Measurements from ENCODE around the gene ENTPD2. TPM values are rescaled to one million over a fixed set of nuclear protein-coding genes. Genes with fewer than 3 reads are reported as not detected.

Gene ENTPD2
- total RNA-seq, 1 experiment from 2014 or later, result 4.0 TPM

DNA sequence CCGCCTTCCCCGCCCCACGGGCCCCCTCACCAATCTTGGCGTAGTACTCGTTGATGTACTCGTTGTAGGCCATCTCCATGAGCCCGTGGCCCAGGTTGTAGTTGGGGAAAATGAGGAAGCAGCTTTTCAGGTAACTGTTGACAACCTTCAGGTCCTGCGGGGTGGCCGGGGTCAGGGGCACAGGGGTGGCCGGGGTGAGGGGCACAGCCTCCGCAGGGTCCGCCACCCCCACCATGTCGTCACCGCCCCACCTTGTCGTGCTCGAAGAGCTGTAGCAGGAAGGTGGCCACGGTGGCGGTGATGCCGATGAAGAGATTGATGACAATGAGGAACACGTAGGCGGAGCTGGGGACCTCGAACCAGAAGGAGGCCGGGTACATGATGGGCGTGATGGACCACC is 42.7 kb downstream of the ENTPD2 start:
- Histone ChIP-seq H3K23me2 (ENCODE audit: insufficient read length, low read depth, low read length, poor library complexity, severe bottlenecking) (no peaks in the 10 kb centered on the region), H2AK5ac (ENCODE audit: insufficient read length, low read length) (no peak overlapping the region), H4K5ac (ENCODE audit: insufficient read length, low read depth, low read length) (no peak overlapping the region), H4K91ac (ENCODE audit: insufficient read length, low read depth, low read length) (no peak overlapping the region), H3K27ac (ENCODE audit: insufficient read length, low read depth, low read length) (no peak overlapping the region), H3K56ac (ENCODE audit: insufficient read length, low read depth, low read length) (no peak overlapping the region), H3K4me2 (ENCODE audit: insufficient read depth, insufficient read length, low read length) (no peak overlapping the region), H3K4ac (ENCODE audit: low read depth, low read length) (no peak overlapping the region), H3K18ac (ENCODE audit: insufficient read length, low read depth, low read length) (no peak overlapping the region), H4K8ac (replicated peaks; ENCODE audit: insufficient read length, low read depth, low read length) (no peak overlapping the region), H3K23ac (ENCODE audit: insufficient read length, low read depth, low read length) (no peak overlapping the region), H3K9me3 (ENCODE audit: control insufficient read depth, low read depth, low read length) (no peaks in the 10 kb centered on the region), H4K20me1 (ENCODE audit: control insufficient read depth, insufficient read depth, insufficient read length) (peaks cover 2% of the 10 kb centered on the region), H3K79me2 (ENCODE audit: insufficient read depth, low read length) (no peaks in the 10 kb centered on the region), H3K9ac (ENCODE audit: extremely low read depth, insufficient read length, low read length) (no peak overlapping the region), H2BK12ac (ENCODE audit: insufficient read length, low read depth, low read length) (no peak overlapping the region), H2BK5ac (ENCODE audit: insufficient read length, low read length) (no peak overlapping the region), H3K4me1 (ENCODE audit: insufficient read depth, low read length) (no peaks in the 10 kb centered on the region), H2BK120ac (ENCODE audit: low read depth, low read length, poor library complexity, severe bottlenecking) (no peak overlapping the region), H2BK15ac (ENCODE audit: low read depth, low read length) (no peak overlapping the region), H2BK20ac (ENCODE audit: low read depth, low read length, poor library complexity, severe bottlenecking) (no peak overlapping the region), H3K14ac (ENCODE audit: insufficient read depth, low read length) (no peak overlapping the region), H2AFZ (ENCODE audit: low read length) (no peak overlapping the region), H3K27me3 (ENCODE audit: insufficient read depth, low read length) (no peaks in the 10 kb centered on the region), H3K79me1 (ENCODE audit: insufficient read depth, low read depth, low read length, poor library complexity, severe bottlenecking) (no peaks in the 10 kb centered on the region), H3T11ph (ENCODE audit: low read length) (no peak overlapping the region)
- no CpG with 5 or more reads among the region's 24 CpGs for WGBS (ENCODE audit: extremely low coverage, insufficient read length, low lambda C conversion rate)
- Mint-ChIP-seq H3K9me3 (peaks cover 1 to 2% of the 10 kb centered on the region in 2 experiments; a peak in 1 of 5 replicates), H3K4me1 (no peaks in the 10 kb centered on the region), H3K4me3 (no peak overlapping the region), H3K27me3 (ENCODE audit: low read depth) (no peaks in the 10 kb centered on the region; the same call in 1 of the 2 replicates), H3K27ac (no peak overlapping the region), H3K36me3 (ENCODE audit: insufficient read depth in 1 of 3, low read depth in 3 of 3) (peaks cover 0 to 5% (median 5%) of the 10 kb centered on the region in 3 experiments; a peak in 3 of 7 replicates)
- TF ChIP-seq, protein P1, sequence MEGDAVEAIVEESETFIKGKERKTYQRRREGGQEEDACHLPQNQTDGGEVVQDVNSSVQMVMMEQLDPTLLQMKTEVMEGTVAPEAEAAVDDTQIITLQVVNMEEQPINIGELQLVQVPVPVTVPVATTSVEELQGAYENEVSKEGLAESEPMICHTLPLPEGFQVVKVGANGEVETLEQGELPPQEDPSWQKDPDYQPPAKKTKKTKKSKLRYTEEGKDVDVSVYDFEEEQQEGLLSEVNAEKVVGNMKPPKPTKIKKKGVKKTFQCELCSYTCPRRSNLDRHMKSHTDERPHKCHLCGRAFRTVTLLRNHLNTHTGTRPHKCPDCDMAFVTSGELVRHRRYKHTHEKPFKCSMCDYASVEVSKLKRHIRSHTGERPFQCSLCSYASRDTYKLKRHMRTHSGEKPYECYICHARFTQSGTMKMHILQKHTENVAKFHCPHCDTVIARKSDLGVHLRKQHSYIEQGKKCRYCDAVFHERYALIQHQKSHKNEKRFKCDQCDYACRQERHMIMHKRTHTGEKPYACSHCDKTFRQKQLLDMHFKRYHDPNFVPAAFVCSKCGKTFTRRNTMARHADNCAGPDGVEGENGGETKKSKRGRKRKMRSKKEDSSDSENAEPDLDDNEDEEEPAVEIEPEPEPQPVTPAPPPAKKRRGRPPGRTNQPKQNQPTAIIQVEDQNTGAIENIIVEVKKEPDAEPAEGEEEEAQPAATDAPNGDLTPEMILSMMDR (conservative IDR thresholded peaks at IDR 0.05), result no peak
- no peak for DNase-seq

All from H9 (cell line).